NCI-H82 treated with DMSO at 0.1 percent for 48 hours (cell line): ENCODE measurements around the gene COL18A1.
"Not testable (repeated sequence)": the region's sequence is repeated elsewhere in the genome, so short reads cannot be mapped to it uniquely, and the experiment has no call there.

Source experiments
- DNase-seq: peaks from one replicate; lab custom pipeline; 2025; ENCODE audit not compliant: unreplicated experiment; lab: John Stamatoyannopoulos, UW

COL18A1 gene

DNA sequence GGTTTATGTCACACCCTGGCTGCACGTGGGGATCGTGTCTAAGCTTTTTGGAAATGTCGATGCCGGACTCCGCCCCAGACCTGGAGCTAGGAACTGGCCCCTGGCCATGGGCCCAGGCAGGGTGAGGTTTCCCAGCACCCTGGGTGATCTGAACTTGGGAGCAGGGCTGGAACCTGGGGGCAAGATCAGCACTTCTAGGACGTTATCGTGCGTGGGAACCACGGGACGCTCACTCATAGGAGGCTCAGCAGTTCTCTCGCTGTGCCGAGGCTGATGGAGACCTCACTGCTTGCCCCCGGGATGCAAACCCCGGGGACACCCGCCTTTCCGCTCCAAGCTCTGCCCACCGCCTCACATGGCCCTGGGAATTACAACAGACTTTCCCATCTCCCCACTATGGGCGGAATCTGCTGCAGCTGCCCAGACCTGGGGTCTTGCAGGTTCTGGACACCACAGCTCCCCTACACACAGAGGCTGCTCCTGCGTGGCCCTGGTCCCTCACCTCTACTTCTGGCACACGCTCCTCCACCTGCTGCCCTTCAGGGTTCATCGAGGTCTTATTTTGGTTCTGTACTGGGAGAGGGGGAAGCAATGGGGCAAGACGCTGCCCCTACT lies 35.9 kb downstream of the COL18A1 start:
- no peak for DNase-seq

DNA sequence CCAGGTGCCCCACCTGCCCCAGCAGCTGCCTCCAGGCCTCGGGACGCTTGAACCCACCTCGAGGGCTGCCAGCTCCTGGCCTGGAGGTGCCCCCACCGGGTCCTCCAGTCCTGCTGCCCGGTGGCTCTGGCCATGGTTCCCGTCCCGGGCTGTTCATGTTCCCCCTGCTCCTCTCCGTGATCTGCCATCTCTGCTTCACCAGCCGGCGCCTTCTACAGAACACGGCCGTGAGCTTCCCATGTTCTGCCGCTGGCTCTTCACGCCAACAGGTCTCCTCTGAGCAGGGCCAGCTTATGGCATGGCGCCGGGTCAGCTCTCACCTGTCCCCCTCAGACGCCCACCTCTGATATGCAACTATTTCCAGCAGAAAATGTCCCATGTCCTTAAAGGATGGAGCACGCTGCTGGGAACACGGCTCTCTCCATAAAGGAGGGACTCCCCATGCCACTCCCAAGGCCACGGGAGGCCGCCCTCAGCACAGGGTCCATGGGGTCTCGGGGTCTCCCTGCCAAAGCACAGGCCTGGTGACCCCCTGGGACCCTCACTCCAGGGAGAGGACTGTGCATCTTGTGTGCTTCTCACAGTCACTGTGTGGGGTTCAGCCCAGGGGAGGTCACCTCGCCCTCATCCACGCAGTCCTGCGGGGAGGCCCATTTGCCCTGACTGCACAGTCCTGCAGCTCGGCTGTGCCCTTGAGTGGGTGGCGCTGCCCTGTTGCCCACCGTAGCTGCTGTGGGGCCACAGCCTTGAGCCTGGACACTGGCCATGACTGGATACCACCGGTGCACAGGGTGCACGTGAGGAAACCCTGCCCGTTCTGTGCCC lies 36.7 kb downstream of the COL18A1 start:
- no peak for DNase-seq

DNA sequence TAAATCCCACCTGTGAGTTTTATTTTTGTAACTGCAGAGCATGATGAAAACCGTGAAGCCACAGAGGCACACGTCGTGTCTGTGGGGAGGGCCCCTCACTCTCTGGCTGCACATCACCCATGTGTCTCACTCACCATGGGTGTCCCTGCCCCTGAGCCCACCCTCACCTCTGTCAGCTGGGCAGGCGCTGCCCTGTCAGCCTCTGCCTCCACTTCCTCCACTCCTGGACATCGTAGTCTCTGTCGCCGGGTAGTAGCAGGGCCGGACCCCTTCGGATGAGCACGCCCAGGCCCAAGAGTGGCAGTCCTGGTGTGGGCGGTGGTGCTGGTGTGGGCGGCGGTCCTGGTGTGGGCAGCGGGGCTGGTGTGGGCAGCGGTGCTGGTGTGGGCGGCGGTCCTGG lies 37.3 kb downstream of the COL18A1 start:
- DNase-seq, result no peak

DNA sequence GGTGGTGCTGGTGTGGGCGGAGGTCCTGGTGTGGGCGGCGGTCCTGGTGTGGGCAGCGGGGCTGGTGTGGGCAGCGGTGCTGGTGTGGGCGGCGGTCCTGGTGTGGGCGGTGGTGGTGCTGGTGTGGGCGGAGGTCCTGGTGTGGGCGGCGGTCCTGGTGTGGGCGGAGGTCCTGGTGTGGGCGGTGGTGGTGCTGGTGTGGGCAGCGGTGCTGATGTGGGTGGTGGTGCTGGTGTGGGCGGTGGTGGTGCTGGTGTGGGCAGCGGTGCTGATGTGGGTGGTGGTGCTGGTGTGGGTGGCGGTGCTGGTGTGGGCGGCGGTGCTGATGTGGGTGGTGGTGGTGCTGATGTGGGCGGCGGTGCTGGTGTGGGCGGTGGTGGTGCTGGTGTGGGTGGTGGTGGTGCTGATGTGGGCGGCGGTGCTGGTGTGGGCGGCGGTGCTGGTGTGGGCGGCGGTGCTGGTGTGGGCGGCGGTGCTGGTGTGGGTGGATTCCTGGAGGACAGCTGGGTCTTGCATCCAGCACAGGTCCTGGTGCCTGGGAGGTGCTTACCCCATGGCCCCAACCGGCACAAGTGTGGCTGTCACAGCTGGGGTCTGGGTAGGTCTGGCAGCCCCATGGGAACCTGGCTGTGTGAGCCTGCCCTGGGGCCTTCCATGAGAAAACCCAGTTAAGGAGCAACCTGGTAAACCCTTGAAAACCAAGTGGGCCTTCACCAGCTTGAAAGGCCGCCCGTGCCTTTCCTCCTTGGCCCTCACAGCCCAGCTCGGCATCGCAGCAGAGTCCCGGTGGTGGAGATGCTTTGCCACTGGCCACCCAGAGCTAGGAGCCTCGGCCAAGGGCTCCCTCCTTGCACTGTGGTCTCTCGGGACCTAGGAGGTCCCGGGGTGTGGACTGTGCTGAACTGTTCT lies 38.0 kb downstream of the COL18A1 start:
- DNase-seq, result not testable (repeated sequence)

DNA sequence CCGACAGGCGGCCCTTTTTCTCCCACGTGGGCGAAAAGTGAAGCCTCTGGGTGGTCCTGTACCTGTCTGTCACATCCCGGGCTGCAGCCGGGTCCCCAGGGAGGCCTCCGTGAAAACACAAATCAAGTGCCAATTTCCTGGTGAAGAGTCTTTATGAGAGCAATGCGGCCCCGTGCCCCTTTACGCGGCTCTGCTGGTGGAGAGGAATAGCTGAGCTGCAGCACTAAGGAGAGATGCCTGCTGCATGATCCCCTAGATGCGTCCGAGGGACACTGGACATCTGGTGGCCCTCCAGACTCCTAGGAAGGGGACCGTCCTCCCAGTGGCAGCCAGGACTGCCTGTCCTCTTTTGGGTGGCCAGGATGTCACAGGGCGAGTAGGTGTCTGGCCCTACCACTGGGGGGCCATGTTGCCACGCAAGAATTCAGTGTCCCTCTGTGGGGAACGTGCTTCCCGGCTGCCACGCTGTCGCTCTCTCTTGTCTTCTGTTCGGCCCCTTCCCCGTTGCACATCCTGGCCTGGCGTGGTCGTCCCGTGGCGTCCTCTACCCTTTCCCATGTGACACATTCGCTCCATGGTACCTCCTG lies 38.7 kb downstream of the COL18A1 start:
- no peak for DNase-seq

DNA sequence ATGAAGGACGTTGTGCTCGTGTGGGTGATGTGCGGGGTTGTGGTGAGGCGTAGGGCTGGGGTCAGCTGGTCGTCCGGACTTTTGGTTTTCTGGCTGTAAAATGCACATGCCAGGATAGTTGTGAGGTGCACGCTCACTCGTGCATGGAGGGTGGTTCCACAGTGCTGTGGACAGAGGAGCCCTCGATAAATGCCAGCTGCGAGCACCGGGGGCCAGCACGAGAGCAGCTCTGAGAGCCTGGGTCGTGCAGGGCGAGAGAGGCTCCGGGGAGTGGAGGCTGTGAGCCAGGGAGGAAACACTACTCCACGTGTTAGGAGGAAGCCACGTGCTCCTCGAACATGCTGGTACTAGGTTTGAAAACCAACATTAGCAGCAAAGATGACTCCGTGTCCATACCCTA lies 39.4 kb downstream of the COL18A1 start:
- DNase-seq, result no peak

DNA sequence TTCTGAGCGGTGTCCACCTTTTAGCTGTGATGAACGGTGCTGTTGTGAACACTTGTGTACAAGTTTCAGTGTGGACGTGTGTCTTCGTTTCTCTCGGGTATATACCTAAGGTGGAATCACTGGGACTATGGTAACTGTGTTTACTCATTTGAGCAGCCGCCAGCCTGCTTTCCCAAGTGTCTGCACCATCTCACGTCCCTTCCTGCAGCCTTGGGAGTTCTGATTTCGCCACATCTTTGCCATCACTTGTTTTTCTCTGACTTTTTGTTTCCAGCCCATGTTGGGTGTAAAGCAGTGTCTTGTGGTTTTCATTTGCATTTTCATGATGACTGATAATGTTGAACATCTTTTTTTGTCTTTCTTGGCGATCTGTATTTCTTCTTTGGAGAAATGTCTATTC lies 40.4 kb downstream of the COL18A1 start:
- no peak for DNase-seq

DNA sequence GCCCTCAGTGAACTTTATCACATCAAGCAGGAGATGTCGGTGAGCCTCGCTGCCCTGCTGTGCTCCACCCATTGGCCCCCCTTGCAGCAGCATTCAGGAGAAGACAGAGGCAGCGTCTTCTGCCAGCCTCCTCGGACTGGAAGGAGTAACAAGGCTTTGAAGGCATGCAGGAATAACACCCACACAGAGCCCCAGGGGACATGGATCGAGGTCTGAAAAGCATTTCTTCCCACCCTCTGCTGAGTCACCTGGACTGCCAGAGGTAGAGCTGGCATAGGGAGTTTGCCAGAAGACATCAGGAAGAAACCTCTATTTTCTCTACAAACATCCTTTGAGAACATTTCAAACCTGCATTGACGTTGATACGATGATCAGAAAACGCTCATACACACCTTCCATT lies 42.9 kb downstream of the COL18A1 start:
- DNase-seq, result no peak

DNA sequence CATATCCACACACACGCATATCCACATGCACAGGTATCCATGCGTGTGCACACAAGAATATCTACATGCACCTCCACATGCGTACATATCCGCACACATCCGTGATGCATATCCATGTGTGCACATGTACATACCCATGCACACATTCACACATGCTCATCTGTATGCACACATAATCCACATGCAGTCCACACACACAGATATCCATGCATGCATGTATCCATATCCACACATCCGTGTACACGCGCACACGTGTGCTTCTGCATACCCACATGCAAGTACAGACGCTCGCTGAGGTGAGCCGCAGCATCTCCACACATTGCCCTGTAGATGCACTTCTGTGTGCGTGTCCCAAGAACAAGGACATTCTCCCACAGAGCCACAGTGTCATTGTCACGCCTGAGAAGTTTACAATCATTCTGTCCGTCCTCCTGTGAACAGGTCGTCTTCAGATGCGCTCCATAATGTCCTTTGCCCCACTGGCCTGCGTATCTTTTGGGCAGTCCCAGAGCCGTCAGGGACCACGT lies 43.4 kb downstream of the COL18A1 start:
- no peak for DNase-seq

DNA sequence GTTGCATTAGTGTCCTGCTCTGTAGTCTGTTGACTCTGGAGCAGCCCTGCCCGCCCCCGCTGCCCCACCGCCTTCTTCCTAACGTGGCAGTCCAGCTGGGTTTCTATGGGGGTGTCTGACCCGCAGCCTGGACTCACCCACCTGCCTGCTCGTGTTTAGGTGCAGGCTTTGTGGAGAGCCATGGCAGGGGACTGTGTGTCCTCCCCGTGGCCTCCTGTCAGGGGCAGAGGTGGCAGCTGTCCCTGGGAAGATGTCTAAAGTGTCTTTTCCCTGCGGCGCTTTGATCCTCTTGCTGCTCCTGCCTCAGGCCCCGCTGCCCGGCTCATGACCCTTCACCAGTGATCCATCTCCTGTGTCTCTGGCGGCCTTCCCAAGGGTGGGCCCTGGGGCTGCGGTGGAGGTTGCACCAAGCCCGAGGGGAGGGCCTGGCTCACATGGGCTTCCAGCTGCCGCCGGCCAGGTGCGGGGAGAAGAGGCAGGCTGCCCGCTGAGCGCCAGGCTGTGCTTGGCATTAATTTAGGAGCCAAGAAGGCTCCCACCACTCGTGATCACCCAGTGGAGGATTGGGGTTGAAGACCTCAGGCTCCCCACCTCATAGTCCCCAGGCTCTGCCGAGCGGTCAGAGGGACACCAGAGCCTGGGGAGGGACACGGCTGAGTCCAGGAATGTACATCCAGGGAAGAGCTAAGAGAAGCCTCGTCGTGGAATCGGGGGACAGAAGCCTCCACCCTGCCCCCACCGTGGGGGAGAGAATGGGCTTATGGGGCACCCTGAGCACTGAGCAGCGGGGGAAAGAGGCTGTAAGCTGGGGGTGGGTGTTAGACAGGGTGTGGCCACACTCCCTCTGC lies 44.1 kb downstream of the COL18A1 start:
- DNase-seq, result no peak

DNA sequence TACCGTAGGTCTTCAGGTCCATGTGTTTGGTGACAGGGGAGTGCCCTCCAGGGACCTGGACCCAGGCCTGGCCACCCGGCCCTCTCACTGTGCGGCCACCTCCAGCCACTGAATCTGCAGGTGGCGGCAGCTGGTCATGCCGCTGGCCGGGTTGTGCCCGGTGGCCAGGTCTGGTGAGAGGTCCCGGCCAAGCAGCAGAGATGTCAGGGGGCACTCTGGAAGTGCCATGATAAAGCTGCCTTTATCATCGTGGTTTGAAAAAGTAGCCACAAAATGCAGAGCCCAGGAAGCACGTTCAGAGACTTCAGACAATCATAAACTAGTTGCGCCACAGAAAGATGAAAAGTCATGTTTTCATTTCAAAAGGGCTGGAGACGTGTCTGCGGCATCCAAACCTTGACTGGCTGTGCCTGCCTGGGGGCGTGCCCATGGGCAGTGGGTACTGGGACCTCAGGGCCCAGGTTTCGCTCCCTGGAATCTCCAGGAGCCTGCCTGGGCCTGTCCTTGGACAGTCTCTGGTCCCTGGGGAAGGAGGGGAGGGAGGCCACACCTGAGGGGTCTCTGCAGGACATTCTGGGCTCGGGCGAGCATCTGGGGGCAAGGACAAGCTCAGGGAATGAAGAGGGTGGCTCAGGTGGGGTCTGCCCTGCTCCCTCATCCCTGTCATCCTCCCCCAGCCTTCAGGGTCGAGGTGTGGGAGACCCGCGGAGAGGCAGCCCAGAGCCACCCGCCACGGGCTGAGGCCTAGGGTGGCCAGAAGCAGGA lies 44.9 kb downstream of the COL18A1 start:
- DNase-seq, result no peak

DNA sequence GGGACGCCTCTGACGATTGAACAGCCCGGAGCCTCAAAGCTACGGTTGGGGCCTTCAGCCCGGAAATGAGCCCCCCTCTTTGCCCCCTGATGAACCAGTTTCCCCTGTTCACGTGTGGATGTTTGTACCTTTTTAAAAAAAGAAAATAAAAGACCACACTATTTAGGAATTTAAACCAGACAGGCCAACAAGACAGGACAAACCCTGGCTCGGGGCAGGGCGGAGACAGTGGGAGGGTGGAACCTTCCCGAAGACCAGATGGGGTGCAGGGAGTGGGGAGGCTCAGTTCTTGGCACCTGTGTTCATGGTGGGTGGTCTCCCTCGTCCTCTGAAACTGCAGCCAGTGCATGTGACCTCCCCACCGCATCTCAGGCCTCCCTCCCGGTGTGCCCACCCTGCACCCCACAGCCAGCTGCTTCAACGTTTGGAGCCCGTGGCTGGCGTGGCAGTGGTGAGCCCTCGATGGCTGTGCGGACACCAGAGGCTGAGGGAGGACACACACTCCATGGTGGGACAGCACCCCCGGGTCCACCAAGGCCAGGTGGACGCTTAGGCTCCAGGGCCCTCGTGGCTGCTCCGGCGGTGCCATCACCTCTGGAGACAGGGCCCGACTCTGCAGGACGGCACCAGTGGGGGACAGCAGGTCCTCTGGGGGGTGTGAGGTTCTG lies 45.6 kb downstream of the COL18A1 start:
- DNase-seq, result no peak

DNA sequence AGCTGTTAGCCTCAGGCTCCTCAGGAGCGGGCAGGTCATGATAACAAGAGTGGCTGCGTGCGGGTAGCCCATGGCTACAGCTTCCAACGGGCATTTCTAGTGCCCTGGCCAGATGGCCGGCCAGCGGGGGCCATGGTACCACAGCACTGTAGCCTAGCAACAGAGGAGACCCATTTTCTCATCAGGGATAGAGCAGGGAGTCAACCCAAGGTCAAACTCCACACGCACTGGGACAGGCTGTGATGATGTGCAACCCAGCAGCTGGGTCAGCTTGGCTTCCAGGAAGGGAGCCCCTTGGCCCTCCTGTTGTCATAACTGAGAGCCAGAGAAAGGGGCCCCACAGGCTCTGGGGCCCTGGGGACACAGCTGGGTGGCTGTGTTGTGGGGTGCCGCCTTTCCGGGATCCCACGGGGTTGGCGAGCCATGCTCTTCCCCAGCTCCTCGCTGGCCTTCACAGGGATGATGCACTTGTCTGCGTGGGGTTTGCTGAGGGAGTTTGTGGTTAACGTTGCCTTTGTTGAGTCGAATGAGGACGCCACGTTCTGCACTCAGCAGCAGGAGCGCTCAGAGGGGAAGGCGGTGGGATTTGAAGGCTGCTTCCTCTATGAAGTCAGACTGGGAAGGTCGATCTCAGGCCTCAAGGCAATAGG lies 46.3 kb downstream of the COL18A1 start:
- no peak for DNase-seq

DNA sequence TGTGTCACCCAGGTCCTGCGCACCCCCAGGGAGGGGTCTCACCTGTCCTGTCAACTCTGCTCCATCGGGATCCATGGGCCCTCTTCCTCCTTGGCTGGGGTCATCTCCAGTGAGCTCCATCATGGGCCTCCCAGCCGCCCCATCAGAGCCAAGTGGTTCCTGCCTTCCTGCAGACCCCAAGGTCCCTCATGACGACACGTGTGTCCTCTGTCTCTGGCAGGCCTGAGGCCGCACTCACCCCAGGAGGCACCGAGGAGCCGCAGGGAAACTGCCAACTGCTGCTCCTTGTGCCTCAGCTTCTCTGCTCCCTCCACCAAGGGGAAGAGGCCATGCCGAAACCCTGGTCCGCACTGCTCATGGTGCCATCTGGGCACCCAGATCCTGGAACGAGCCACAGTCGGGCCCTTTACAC lies 46.8 kb downstream of the COL18A1 start:
- DNase-seq, result no peak

DNA sequence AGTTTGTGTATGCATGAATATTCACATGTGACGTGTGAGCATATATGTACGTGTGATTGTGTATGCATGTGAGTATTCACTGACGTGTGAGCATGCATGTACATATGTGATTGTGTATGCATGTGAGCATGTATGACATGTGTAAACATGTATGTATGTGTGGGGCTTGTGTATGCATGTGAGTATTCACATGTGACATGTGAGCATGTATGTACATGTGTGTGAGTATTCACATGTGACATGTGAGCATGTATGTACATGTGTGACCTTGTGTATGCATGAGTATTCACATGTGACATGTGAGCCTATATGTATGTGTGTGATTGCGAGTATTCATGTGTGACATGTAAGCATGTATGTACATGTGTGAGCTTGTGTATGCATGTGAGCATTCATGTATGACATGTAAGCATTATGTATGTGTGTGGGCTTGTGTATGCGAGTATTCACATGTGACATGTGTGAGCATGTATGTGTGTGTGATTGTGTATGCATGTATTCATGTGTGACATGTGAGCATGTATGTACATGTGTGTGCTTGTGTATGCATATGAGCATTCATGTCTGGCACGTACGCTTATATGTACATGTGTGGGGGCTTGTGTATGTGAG lies 47.8 kb downstream of the COL18A1 start:
- no peak for DNase-seq

DNA sequence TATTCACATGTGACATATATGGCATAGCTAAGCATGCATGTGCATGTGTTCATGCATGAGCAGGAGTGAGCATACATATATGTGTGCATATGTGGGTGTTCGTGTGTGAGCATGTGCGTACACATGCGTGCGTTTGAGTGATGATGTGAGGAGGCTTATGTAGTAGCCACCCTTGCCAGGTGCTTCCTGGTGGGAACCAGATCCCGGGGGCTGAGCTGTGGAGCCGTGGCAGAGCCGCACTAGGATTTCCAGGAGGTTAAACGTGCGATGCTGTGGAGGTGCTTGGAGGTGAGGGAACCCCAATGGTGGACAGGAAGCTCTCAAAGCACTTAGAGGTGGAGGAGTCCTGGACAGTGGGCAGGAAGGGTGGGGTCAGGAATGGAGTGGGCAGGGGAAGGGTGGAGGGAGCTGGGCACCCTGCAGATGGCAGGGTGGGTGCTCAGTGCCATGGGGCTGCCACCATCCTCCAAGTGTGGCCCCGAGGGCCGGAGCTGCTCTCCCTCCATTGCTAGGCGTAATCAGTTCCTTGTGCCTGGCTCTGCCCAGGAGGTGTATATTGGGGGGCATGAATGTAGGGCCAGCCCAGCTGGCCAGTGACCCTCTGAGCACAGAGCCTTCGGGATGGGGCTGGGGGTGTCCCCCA lies 48.5 kb downstream of the COL18A1 start:
- no peak for DNase-seq
